HG03095 (cell line): ENCODE results near the gene CSK.
A peak's percentile ranks its signal among the peaks of the same experiment; 100 is the strongest.
"Not testable (repeated sequence)": the region's sequence is repeated elsewhere in the genome, so short reads cannot be mapped to it uniquely, and the experiment has no call there.

Source experiments
- ATAC-seq: cut with Tn5 transposase; IDR thresholded peaks from one replicate; pipeline ENCODE4 v1.9.1; 2021; ENCODE audit warnings: moderate library complexity; ENCODE audit not compliant: unreplicated experiment

Gene CSK

GRCh38 chr15:74770211-74770903 lies 11.5 kb upstream of the CSK start:
- ATAC-seq: no peak

DNA sequence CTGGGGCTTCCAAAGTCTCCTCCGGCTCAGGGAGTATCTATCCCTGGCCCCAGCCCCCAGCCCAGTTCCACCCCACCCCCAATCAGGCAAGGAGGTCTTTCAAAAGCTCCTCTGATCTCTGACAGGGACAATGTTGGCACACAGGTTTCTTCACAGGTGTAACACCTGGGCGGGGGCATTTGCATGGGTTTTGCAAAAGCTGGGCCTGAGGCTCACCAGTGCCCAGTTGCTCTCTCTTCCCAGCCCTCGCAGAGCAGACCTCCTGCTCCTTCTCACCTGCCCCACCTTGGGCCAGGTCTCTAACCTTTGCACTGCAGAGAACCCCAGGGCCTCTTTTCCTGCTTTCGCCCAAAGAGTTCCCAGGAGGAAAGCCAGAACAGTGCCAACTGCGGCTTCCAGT lies 8.6 kb upstream of the CSK start:
- no peak for ATAC-seq

DNA sequence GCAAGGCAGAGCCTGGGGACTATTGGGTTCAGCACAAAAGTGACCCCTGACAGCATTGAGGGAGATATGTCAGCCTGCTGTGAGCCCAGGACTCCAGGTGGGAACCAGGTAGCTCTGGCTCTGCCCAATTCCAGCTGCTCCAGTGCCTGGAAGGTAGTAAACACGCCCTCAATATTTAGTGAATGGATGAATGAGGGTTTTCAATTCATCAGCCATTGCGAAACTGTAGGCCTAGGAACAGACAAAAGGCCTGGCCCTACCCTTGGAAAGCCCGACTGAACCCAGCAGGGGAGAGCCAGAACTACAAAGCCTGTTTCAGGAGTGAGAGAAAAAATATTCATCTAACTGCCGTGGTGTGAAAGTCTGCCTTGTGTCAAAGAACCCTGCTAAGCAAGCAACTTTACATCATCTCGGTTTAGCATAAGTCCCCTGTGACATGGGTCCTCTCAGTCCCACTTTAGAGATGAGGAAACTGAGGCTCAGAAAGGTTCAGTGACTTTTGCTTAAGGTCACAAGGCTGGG lies 8.1 kb upstream of the CSK start:
- no peak for ATAC-seq

GRCh38 chr15:74775132-74775562 lies 6.7 kb upstream of the CSK start:
- no peak for ATAC-seq

DNA sequence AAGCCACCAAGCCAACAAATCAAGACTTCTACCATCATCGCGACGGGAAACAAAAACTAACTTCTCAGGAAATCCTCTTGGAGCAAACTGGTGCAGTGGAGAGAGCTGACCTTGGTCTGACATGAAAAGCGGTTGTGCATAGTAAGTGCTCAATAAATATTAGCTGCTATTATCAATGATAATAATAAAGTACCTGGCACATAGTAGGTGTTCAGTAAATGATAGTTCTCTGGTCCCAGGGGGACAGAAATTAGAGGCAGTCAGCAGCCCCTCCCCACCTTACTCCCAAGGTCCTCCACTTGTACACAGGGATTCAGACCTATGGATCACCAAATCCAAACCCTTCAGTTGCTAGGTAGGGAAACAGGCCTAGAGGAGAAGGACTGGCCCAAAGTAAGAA lies 6.0 kb upstream of the CSK start:
- ATAC-seq: no peak

GRCh38 chr15:74776821-74777768 lies 4.8 kb upstream of the CSK start:
- peak; percentile 37 for ATAC-seq

DNA sequence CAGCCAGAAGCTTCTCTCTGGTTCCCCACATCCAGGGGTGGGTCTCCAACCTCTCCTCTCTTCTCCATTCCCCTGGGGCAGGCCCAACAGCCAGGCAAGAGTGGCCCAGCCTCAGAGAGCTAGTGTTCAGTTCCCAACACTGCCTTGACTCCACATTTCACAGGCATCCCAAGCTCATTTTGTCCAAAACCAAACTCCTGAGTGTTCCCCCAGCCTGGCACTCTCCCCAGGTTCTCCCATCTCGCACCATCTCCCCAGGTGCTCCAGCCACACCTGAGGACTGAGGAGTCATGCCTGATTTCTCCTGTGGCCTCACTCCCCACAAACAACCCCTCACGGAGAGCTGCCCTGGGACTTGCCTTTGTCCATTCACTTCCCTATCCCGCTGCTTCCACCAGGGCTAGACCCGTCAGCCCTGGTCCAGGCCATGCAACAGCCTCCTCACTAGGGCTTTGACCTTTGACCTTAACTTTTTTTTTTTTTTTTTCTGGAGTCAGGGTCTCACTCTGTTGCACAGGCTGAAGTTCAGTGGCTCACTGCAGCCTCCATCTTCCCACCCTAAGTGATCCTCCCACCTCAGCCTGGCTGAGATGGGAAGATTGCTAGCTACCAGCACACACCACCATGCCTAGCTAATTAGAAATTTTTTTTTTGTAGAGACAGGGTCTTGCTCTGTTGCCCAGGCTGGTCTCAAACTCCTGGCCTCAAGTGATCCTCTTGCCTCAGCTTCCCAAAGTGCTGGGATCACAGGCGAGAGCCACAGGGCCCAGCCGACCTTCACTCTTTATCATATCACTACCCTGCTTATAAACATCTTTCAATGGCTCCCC lies 3.9 kb upstream of the CSK start:
- ATAC-seq: no peak

GRCh38 chr15:74778599-74778970 lies 3.3 kb upstream of the CSK start:
- no peak for ATAC-seq

GRCh38 chr15:74779162-74779648 lies 2.7 kb upstream of the CSK start:
- no peak for ATAC-seq

DNA sequence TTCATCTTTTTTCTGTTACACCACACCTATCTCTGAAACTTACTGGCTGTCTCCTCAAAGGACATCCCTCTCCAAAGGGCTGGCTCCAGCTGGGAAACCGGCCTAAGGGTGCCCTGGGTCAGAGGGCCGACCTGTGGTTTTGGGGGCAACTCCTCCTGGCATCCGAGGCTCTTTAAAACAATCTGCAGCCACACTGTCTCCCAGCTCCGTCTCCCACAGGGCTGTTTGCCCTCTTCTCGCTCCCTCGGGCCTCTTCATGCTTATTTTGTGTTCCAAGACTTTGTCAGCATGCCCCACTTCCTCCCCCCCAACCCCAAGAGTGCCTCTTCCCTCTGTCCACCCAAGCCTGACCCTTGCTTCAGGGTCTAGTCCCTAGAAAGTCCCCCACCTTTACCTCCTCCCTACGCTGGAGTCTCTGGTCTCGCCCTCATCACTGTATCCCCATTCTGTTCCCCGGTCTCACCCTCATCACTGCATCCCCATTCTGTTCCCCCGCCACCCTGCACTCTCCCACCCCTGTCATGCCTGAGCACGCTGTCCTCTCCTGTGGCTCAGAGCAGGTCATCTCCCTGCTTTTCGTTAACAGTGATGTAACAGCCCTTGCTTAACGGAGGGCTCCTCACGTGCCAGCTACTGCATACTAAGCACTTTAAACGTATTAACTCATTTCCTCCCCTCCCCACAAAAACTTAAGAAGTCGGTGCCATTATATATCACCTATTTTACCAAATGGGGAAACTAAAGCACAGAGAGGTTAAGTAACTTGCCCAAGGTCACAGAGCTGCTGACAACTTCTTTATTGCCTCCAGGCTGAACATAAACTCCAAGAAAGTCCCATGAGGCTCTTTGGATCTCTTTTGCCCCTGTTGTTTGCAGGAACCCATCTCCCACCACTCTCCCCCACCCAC lies 1.1 kb upstream of the CSK start:
- no peak for ATAC-seq

GRCh38 chr15:74782259-74783071 lies 585 bp downstream of the CSK start:
- ATAC-seq: no peak

- no peak for ATAC-seq
Measured at GRCh38 chr15:74783072-74783807, 1.4 kb downstream of the CSK start.

DNA sequence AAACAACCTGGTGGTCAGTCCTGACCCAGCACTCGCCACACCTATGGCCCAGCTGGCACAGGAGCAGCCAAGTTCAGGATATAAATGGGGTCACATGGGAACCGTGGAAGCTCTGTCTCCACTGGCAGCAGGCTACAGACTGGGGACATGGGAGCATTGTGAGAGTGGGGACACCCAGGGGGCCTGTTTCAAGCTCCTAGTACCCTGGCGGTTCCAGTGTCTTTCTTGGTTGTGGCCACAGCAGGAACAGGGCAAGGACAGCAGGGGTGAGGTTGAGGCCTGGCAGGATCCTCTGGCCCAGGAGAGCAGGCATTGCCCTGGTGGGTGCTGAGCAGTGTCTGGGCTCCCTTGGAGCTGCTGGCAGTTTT lies 1.9 kb downstream of the CSK start:
- no peak for ATAC-seq

DNA sequence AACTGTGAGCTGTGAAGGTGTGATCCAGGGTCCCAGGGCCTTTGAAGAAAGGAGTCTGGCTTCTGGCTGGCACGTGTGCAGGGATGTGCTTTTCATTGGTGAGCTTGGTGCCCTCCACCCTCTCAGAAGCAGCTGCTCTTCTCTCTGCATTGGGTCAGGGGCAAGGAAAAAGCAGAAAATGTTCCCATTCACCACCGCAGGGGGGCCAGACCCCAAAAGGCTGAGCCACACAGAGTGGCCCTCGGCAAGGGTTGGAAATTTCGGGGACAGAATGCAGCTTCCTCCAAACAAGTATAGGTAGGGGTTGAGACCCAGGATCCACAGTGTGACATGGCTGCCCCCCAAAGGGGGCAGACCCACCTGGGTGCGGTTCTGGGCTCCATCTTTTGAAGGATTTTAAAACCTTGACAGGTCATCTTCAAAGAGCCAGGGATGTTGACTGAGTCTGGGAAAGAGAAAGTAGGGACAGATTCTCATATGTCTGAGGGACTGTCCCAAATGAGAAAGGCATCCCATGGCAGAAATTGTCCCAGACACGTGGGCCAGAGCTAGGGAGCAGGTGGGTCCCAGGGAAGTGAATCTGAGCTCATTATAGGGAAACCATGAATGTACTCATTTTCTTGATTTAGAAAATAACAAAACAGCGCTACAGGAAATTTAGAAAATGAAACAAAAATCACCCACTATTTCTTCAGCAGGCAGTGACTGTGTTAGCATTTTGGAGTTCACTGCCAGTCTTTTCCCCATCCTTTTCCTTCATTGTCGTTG lies 2.7 kb downstream of the CSK start:
- no peak for ATAC-seq

DNA sequence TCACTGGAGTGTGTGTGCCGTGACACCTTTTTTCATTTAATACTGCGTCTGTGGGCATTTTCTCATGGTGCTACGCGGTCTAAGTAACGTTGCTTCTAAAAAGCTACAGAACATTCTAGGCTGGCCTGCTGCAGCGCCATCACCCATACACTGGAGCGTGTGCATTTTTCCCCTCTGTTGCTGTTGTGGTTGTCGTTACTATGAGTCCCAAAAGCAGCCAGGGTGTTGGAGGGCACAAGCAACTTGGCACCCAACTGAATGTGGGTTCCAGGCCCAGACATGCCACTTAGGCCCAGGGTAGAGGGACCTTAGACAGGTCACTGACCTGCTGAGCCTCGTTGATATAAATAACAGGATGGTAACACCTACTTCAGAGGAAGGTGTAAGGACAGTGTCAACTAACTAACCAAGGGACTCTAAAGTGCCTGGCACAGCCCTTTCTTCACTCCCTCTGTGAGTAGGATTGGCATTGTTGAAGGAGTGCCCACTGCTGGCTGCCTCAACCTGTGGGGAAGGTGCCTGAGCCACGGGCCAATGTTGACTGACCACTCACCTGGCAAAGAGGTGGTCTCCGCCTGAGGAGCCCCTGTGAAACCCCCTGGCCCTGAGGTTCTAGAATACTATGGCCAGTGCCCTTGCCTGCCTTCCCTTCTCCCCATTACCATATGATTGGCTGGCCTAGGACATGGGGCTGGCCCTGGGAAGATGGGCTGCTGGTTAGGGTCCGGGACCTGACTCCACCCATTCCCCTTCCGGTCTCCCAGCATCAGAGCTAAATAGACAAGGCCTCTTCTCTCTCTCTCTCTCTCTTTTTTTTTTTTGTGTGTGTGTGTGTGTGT lies 3.5 kb downstream of the CSK start:
- no peak for ATAC-seq

DNA sequence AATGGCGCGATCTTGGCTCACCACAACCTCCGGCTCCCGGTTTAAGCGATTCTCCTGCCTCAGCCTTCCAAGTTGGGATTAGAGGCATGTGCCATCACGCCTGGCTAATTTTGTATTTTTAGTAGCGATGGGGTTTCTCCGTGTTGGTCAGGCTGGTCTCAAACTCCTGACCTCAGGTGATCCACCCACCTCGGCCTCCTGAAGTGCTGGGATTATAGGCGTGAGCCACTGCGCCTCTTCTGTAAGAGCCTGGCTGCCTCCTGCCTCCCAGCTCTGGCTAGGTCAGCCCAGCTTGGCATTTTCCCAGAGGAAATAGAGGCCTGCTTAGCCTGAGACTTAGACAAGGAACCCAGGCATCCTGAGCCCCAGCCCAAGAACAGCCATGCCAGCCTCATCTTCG lies 4.2 kb downstream of the CSK start:
- not testable (repeated sequence) for ATAC-seq
